Esophagus squamous epithelium (tissue), 4 donors: ENCODE results near the gene LSMEM2.

Source experiments
- POLR2A ChIP-seq, 4 donors: fragments of 450-650 bp; IDR thresholded peaks; one replicate each; pipeline ENCODE4 v1.6.1; 2017; ENCODE audit warnings: antibody characterized with exemption in 4 of 4, mild to moderate bottlenecking in 4 of 4, moderate library complexity in 3 of 4
- TF ChIP-seq, protein P1 (sequence below), 6 experiments: fragments of 450-650 bp in 4 of 6; fragments of 200-600 bp in 2 of 6; sonication (generic) in 2 of 6; IDR thresholded peaks; one replicate each; pipeline ENCODE4 v1.5.1; 2016 to 2019; ENCODE audit warnings: antibody characterized with exemption in 6 of 6, mild to moderate bottlenecking in 4 of 6, moderate library complexity in 4 of 6

- TF ChIP-seq, protein P1, sequence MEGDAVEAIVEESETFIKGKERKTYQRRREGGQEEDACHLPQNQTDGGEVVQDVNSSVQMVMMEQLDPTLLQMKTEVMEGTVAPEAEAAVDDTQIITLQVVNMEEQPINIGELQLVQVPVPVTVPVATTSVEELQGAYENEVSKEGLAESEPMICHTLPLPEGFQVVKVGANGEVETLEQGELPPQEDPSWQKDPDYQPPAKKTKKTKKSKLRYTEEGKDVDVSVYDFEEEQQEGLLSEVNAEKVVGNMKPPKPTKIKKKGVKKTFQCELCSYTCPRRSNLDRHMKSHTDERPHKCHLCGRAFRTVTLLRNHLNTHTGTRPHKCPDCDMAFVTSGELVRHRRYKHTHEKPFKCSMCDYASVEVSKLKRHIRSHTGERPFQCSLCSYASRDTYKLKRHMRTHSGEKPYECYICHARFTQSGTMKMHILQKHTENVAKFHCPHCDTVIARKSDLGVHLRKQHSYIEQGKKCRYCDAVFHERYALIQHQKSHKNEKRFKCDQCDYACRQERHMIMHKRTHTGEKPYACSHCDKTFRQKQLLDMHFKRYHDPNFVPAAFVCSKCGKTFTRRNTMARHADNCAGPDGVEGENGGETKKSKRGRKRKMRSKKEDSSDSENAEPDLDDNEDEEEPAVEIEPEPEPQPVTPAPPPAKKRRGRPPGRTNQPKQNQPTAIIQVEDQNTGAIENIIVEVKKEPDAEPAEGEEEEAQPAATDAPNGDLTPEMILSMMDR (IDR thresholded peaks at IDR 0.05): no peak
- peak in 1 of 4 donors; percentile 14 for TF ChIP-seq POLR2A (IDR thresholded peaks at IDR 0.05)
Measured at GRCh38 chr3:50238549-50239026, 40.3 kb upstream of the LSMEM2 start.
